Activated naive CD8-positive, alpha-beta T cell (primary cell): ENCODE data around the gene STH.

Experiments used
- H3K27ac Mint-ChIP-seq: one replicate; pipeline ENCODE4 v1.8.0; 2021; ENCODE audit warnings: mixed read lengths
- H3K27me3 Mint-ChIP-seq: one replicate; pipeline ENCODE4 v1.8.0; 2021; ENCODE audit warnings: mixed read lengths
- H3K36me3 Mint-ChIP-seq: one replicate; pipeline ENCODE4 v1.8.0; 2021; ENCODE audit warnings: mixed read lengths
- H3K4me1 Mint-ChIP-seq: one replicate; pipeline ENCODE4 v1.8.0; 2021; ENCODE audit warnings: low read depth, mixed read lengths
- H3K4me3 Mint-ChIP-seq: one replicate; pipeline ENCODE4 v1.8.0; 2021; ENCODE audit warnings: mild to moderate bottlenecking, mixed read lengths
- H3K9me3 Mint-ChIP-seq: one replicate; pipeline ENCODE4 v1.8.0; 2021; ENCODE audit warnings: low read depth, mixed read lengths

Gene STH

GRCh38 chr17:45974916-45975630 is 24.0 kb upstream of the STH start:
- peaks cover 3% of the 10 kb centered on the region for H3K9me3 Mint-ChIP-seq
- H3K27me3 Mint-ChIP-seq, result no peaks in the 10 kb centered on the region
- no peaks in the 10 kb centered on the region for H3K4me1 Mint-ChIP-seq
- H3K27ac Mint-ChIP-seq, result no peak overlapping the region
- no peaks in the 10 kb centered on the region for H3K36me3 Mint-ChIP-seq
- H3K4me3 Mint-ChIP-seq, result no peak overlapping the region

- Mint-ChIP-seq H3K27me3 (no peaks in the 10 kb centered on the region), H3K27ac (no peak overlapping the region), H3K4me1 (no peaks in the 10 kb centered on the region), H3K36me3 (no peaks in the 10 kb centered on the region), H3K9me3 (peaks cover 3% of the 10 kb centered on the region), H3K4me3 (no peak overlapping the region)
These were observed 23.3 kb upstream of the STH start for GRCh38 chr17:45975640-45976295.

DNA sequence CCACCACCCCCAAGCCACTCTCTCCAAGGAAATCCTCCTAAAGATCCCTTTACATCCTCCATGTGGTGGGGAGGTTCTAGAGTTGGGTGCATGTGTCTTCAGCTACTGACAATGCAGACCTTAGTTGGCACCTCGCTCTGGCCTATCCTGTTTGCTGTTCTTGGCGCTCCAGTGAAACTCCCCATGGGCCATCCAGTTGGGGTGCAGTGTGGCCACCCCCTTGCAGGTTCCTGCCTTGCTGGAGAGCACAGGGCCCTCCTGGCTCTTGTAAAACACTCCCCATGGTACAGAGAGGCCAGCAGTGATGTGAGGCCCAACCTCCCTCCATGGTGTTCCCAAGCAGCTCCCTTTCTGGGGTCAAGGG is 22.7 kb upstream of the STH start:
- H3K4me3 Mint-ChIP-seq, result no peak overlapping the region
- H3K27me3 Mint-ChIP-seq, result no peaks in the 10 kb centered on the region
- peaks cover 3% of the 10 kb centered on the region for H3K9me3 Mint-ChIP-seq
- no peaks in the 10 kb centered on the region for H3K36me3 Mint-ChIP-seq
- no peaks in the 10 kb centered on the region for H3K4me1 Mint-ChIP-seq
- H3K27ac Mint-ChIP-seq, result no peak overlapping the region

- Mint-ChIP-seq H3K27ac (no peak overlapping the region), H3K9me3 (peaks cover 3% of the 10 kb centered on the region), H3K4me3 (no peak overlapping the region), H3K27me3 (no peaks in the 10 kb centered on the region), H3K36me3 (no peaks in the 10 kb centered on the region), H3K4me1 (no peaks in the 10 kb centered on the region)
These were observed 22.1 kb upstream of the STH start for GRCh38 chr17:45976755-45977505.

- no peaks in the 10 kb centered on the region for H3K27me3 Mint-ChIP-seq
- no peak overlapping the region for H3K27ac Mint-ChIP-seq
- H3K4me1 Mint-ChIP-seq, result no peaks in the 10 kb centered on the region
- no peaks in the 10 kb centered on the region for H3K36me3 Mint-ChIP-seq
- H3K9me3 Mint-ChIP-seq, result peaks cover under 1% of the 10 kb centered on the region
- no peak overlapping the region for H3K4me3 Mint-ChIP-seq
These were observed 21.6 kb upstream of the STH start for GRCh38 chr17:45977506-45977824.

DNA sequence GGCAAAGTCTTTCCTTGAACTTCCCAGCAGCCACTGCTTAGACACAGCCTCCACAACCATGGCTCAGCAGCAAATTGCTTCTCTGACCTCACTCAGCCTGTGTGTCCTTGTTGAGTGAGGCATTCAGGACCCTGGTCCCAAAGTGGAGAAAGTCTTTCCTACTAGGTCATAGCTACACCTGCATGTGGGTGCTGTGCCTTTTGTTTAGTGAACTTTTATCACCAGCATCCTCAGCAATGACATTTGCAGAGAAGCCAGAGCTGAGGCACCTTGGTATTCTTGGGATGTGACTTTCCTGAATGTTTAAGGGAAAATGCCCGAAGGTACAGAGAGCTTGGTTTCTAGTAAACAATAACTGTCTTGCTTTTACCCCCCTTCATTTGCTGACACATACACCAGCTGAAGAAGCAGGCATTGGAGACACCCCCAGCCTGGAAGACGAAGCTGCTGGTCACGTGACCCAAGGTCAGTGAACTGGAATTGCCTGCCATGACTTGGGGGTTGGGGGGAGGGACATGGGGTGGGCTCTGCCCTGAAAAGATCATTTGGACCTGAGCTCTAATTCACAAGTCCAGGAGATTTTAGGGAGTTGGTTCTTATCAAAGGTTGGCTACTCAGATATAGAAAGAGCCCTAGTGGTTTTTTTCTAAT is 20.9 kb upstream of the STH start:
- H3K9me3 Mint-ChIP-seq, result no peaks in the 10 kb centered on the region
- no peaks in the 10 kb centered on the region for H3K4me1 Mint-ChIP-seq
- no peaks in the 10 kb centered on the region for H3K36me3 Mint-ChIP-seq
- H3K27ac Mint-ChIP-seq, result no peak overlapping the region
- H3K4me3 Mint-ChIP-seq, result no peak overlapping the region
- no peaks in the 10 kb centered on the region for H3K27me3 Mint-ChIP-seq

GRCh38 chr17:45979137-45979536 is 19.9 kb upstream of the STH start:
- H3K4me3 Mint-ChIP-seq, result no peak overlapping the region
- no peaks in the 10 kb centered on the region for H3K27me3 Mint-ChIP-seq
- H3K27ac Mint-ChIP-seq, result no peak overlapping the region
- no peaks in the 10 kb centered on the region for H3K4me1 Mint-ChIP-seq
- no peaks in the 10 kb centered on the region for H3K9me3 Mint-ChIP-seq
- H3K36me3 Mint-ChIP-seq, result no peaks in the 10 kb centered on the region

- Mint-ChIP-seq H3K36me3 (no peaks in the 10 kb centered on the region), H3K27ac (no peak overlapping the region), H3K4me3 (no peak overlapping the region), H3K9me3 (no peaks in the 10 kb centered on the region), H3K27me3 (no peaks in the 10 kb centered on the region), H3K4me1 (no peaks in the 10 kb centered on the region)
These were observed 18.2 kb upstream of the STH start for GRCh38 chr17:45980855-45981254.

DNA sequence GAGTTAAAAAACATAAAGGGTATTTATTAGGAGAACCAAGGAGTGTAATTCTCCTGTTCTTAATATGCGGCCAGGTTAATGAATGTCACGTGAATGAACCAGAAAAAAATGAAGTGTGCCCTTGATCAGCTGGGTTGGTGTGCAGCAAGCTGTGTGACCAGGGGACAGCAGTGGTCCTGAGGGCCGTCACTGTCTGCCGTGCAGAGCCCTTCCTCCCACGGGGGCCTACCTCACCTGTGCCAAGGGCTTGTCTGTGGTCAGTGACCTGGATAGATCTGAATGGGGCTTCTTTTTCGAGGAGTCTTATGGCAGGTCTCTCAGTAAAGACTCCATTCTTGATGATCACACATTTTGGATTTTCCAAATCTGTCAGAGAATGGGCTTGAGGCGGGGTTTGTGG is 17.7 kb upstream of the STH start:
- Mint-ChIP-seq H3K36me3 (no peaks in the 10 kb centered on the region), H3K4me1 (no peaks in the 10 kb centered on the region), H3K4me3 (no peak overlapping the region), H3K27ac (no peak overlapping the region), H3K9me3 (no peaks in the 10 kb centered on the region), H3K27me3 (no peaks in the 10 kb centered on the region)

DNA sequence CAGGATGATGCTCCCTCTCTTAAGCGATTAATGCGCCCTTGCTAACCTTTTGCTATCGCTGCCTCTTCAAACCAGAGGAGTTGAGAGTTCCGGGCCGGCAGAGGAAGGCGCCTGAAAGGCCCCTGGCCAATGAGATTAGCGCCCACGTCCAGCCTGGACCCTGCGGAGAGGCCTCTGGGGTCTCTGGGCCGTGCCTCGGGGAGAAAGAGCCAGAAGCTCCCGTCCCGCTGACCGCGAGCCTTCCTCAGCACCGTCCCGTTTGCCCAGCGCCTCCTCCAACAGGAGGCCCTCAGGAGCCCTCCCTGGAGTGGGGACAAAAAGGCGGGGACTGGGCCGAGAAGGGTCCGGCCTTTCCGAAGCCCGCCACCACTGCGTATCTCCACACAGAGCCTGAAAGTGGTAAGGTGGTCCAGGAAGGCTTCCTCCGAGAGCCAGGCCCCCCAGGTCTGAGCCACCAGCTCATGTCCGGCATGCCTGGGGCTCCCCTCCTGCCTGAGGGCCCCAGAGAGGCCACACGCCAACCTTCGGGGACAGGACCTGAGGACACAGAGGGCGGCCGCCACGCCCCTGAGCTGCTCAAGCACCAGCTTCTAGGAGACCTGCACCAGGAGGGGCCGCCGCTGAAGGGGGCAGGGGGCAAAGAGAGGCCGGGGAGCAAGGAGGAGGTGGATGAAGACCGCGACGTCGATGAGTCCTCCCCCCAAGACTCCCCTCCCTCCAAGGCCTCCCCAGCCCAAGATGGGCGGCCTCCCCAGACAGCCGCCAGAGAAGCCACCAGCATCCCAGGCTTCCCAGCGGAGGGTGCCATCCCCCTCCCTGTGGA is 16.0 kb upstream of the STH start:
- H3K4me1 Mint-ChIP-seq, result no peaks in the 10 kb centered on the region
- no peak overlapping the region for H3K27ac Mint-ChIP-seq
- H3K36me3 Mint-ChIP-seq, result no peaks in the 10 kb centered on the region
- H3K9me3 Mint-ChIP-seq, result no peaks in the 10 kb centered on the region
- no peak overlapping the region for H3K4me3 Mint-ChIP-seq
- no peaks in the 10 kb centered on the region for H3K27me3 Mint-ChIP-seq

DNA sequence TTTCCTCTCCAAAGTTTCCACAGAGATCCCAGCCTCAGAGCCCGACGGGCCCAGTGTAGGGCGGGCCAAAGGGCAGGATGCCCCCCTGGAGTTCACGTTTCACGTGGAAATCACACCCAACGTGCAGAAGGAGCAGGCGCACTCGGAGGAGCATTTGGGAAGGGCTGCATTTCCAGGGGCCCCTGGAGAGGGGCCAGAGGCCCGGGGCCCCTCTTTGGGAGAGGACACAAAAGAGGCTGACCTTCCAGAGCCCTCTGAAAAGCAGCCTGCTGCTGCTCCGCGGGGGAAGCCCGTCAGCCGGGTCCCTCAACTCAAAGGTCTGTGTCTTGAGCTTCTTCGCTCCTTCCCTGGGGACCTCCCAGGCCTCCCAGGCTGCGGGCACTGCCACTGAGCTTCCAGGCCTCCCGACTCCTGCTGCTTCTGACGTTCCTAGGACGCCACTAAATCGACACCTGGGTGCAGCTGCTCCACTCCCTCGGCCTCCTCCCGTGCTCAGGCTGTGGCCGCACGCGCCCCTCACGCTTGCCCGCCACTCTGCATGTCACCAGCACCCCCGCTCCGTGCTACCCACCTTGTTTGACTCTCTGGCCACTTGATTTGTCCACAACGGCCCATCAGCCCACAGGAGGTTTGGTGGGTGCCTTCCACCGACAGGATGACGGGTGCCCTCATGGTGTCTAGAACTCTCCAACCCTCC is 15.3 kb upstream of the STH start:
- no peaks in the 10 kb centered on the region for H3K36me3 Mint-ChIP-seq
- H3K4me1 Mint-ChIP-seq, result no peaks in the 10 kb centered on the region
- H3K27ac Mint-ChIP-seq, result no peak overlapping the region
- no peaks in the 10 kb centered on the region for H3K9me3 Mint-ChIP-seq
- H3K4me3 Mint-ChIP-seq, result no peak overlapping the region
- H3K27me3 Mint-ChIP-seq, result no peaks in the 10 kb centered on the region

- Mint-ChIP-seq H3K27me3 (no peaks in the 10 kb centered on the region), H3K36me3 (no peaks in the 10 kb centered on the region), H3K4me1 (no peaks in the 10 kb centered on the region), H3K9me3 (no peaks in the 10 kb centered on the region), H3K4me3 (no peak overlapping the region), H3K27ac (no peak overlapping the region)
These were observed 14.7 kb upstream of the STH start for GRCh38 chr17:45984368-45984767.

GRCh38 chr17:45985447-45985846 is 13.6 kb upstream of the STH start:
- Mint-ChIP-seq H3K27me3 (no peaks in the 10 kb centered on the region), H3K36me3 (no peaks in the 10 kb centered on the region), H3K4me3 (no peak overlapping the region), H3K9me3 (no peaks in the 10 kb centered on the region), H3K27ac (no peak overlapping the region), H3K4me1 (no peaks in the 10 kb centered on the region)

GRCh38 chr17:45986056-45986455 is 13.0 kb upstream of the STH start:
- Mint-ChIP-seq H3K27me3 (no peaks in the 10 kb centered on the region), H3K27ac (no peak overlapping the region), H3K4me3 (no peak overlapping the region), H3K4me1 (no peaks in the 10 kb centered on the region), H3K9me3 (no peaks in the 10 kb centered on the region), H3K36me3 (no peaks in the 10 kb centered on the region)
